T-cell (primary cell): ENCODE data around the gene ETNK2. TPM values are rescaled to one million over a fixed set of nuclear protein-coding genes. Genes with fewer than 3 reads are reported as not detected.

Source experiments
- ATAC-seq, 4 experiments: fragments of 200-7000 bp in 3 of 4; fragments of 150-1000 bp in 1 of 4; cut with Tn5 transposase; replicated peaks in 1 of 4; 1 replicate in 3 of 4; 2 replicates in 1 of 4; pipeline ENCODE4 v1.10.0; 2021; ENCODE audit warnings: moderate library complexity in 3 of 4, mild to moderate bottlenecking in 2 of 4, moderate number of reproducible peaks in 1 of 4
- CTCF ChIA-PET, 2 donors: fragments of 300-600 bp; sonication (Branson Sonifier 250); formaldehyde crosslinking; loops; one replicate each; lab custom pipeline; 2022; ENCODE audit warnings: antibody characterized with exemption in 2 of 2; lab: Charles Lee
- POLR2A ChIA-PET, 2 donors: fragments of 300-600 bp; sonication (Branson Sonifier 250); formaldehyde crosslinking; loops; one replicate each; lab custom pipeline; 2022; ENCODE audit warnings: antibody characterized with exemption in 2 of 2; lab: Charles Lee
- DNase-seq, 35 experiments: peaks; one replicate each; pipeline versions ENCODE4 v3.0.0 to v3.0.0-alpha.2; 2013 to 2023
- H3K27ac ChIP-seq: one replicate; pipeline ENCODE4 v1.5.1; 2013; ENCODE audit warnings: low read length
- H3K27me3 ChIP-seq, 2 experiments: replicated peaks in 1 of 2; 1 replicate in 1 of 2; 2 replicates in 1 of 2; pipeline versions ENCODE4 v1.6.1 to v1.7.0; 2013; ENCODE audit warnings: low read length in 1 of 2, mixed read lengths in 1 of 2; ENCODE audit not compliant: control insufficient read depth in 2 of 2, insufficient read depth in 2 of 2; ENCODE audit errors: extremely low read depth in 1 of 2
- H3K36me3 ChIP-seq, 2 donors: 1 replicate in 1 of 2; 2 replicates in 1 of 2; pipeline versions ENCODE4 v1.6.1 to v1.7.0; 2013; ENCODE audit warnings: low read length in 1 of 2; ENCODE audit not compliant: control insufficient read depth in 2 of 2, insufficient read depth in 1 of 2; ENCODE audit errors: extremely low read depth in 1 of 2
- H3K4me1 ChIP-seq, 2 experiments: 1 replicate in 1 of 2; 2 replicates in 1 of 2; pipeline versions ENCODE4 v1.6.1 to v1.7.0; 2013; ENCODE audit warnings: low read length in 2 of 2, mixed read lengths in 1 of 2; ENCODE audit not compliant: insufficient read depth in 2 of 2, control insufficient read depth in 1 of 2; ENCODE audit errors: extremely low read depth in 1 of 2
- H3K4me3 ChIP-seq, 2 donors: 1 replicate in 1 of 2; 2 replicates in 1 of 2; pipeline versions ENCODE4 v1.5.1 to v1.7.0; 2013; ENCODE audit warnings: mild to moderate bottlenecking in 2 of 2, low read length in 1 of 2, moderate library complexity in 1 of 2; ENCODE audit not compliant: control insufficient read depth in 1 of 2; ENCODE audit errors: extremely low read depth in 1 of 2
- H3K9me3 ChIP-seq: 2 replicates; pipeline ENCODE4 v1.7.0; 2013
- H3K27ac Mint-ChIP-seq, 2 donors: one replicate each; pipeline ENCODE4 v1.8.0; 2020 to 2021; ENCODE audit warnings: mild to moderate bottlenecking in 2 of 2, mixed read lengths in 2 of 2
- H3K27me3 Mint-ChIP-seq, 2 donors: one replicate each; pipeline ENCODE4 v1.8.0; 2021 to 2022; ENCODE audit warnings: mixed read lengths in 2 of 2
- H3K36me3 Mint-ChIP-seq: one replicate; pipeline ENCODE4 v1.8.0; 2021; ENCODE audit warnings: mixed read lengths
- H3K4me1 Mint-ChIP-seq, 3 donors: one replicate each; pipeline ENCODE4 v1.8.0; 2020 to 2022; ENCODE audit warnings: mixed read lengths in 3 of 3, mild to moderate bottlenecking in 1 of 3
- H3K4me3 Mint-ChIP-seq, 3 donors: one replicate each; pipeline ENCODE4 v1.8.0; 2020 to 2022; ENCODE audit warnings: mild to moderate bottlenecking in 3 of 3, mixed read lengths in 3 of 3, moderate library complexity in 3 of 3
- H3K9me3 Mint-ChIP-seq, 3 donors: one replicate each; pipeline ENCODE4 v1.8.0; 2020 to 2022; ENCODE audit warnings: mixed read lengths in 3 of 3
- WGBS: methylation state at CpG from one replicate; pipeline ENCODE4 v1.1.5; 2013; ENCODE audit warnings: missing lambda C conversion rate; ENCODE audit not compliant: insufficient coverage; 5-methylcytosine and 5-hydroxymethylcytosine counted together
- total RNA-seq, 35 experiments: library from RNA in 6 of 35; stranded (reverse) in 6 of 35; fragments of 120-200 nt in 1 of 35; gene quantifications; one replicate each; pipeline versions ENCODE4 v1.2.1 to v1.2.4 and lab custom pipeline; 2013 to 2026

ETNK2 gene, protein sequence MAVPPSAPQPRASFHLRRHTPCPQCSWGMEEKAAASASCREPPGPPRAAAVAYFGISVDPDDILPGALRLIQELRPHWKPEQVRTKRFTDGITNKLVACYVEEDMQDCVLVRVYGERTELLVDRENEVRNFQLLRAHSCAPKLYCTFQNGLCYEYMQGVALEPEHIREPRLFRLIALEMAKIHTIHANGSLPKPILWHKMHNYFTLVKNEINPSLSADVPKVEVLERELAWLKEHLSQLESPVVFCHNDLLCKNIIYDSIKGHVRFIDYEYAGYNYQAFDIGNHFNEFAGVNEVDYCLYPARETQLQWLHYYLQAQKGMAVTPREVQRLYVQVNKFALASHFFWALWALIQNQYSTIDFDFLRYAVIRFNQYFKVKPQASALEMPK
- total RNA-seq (10 to 100 TPM in 1 of 5 donors, 1 to 10 TPM in 4; 3.4 to 11.1 (median 4.2) TPM), total RNA-seq (lab: John Stamatoyannopoulos, UW) (1.7 to 10.8 (median 5.2) reads per million in 29 experiments)
- 1.5 TPM for total RNA-seq (2013)

DNA sequence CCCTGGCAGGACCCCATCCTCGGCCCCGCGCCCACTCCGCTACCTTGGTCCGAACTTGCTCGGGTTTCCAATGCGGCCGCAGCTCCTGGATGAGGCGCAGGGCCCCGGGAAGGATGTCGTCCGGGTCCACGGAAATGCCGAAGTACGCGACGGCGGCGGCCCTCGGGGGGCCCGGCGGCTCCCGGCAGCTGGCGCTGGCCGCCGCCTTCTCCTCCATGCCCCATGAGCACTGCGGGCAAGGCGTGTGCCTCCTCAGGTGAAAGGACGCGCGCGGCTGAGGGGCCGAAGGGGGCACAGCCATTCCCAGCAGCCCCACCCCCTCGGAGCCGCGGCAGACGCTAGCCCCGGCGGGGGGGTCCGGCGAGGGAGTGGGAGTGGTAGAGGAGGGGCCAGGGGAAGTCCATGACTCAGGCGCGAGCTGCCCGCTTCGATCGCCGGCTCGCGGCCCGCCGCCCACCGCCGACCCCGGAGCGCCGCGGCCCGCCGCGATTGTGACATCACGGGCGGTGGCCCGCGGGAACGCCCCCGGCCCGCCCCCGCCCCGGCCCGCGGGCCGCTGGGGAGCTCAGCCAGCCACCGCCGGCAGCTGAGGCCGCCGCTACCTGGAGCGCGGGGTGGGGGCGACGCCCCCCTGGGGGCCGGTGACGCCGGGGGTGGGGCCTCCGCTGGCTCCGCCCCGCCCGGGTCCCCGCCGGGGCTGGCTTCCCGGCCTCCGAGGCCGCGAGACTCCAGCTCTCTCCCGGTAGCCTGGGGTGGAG is at the start of gene ETNK2:
Gene ETNK2, minus strand, starts transcription at position 493 of the 758 bp plus-strand sequence. Its CDS starts 192 bp downstream, at position 301.
- Mint-ChIP-seq H3K27me3 (peaks cover 0 to 11% of the 10 kb centered on the region in 2 donors), H3K4me3 (peak within 1 kb of the TSS; percentile 75 to 78 (median 77)), H3K9me3 (no peaks in the 10 kb centered on the region), H3K4me1 (peaks cover 0 to 14% (median 8%) of the 10 kb centered on the region in 3 donors), H3K36me3 (no peaks in the 10 kb centered on the region), H3K27ac (no peak within 1 kb of the TSS)
- peak; percentile 78 to 89 (median 80) for ATAC-seq
- Histone ChIP-seq H3K27ac (no peak within 1 kb of the TSS), H3K36me3 (no peaks in the 10 kb centered on the region), H3K9me3 (no peaks in the 10 kb centered on the region), H3K4me3 (peak within 1 kb of the TSS; percentile 59 to 66), H3K27me3 (peaks cover 0 to 44% of the 10 kb centered on the region in 2 experiments), H3K4me1 (peaks cover 0 to 16% of the 10 kb centered on the region in 2 experiments)
- ChIA-PET CTCF (interaction anchor here (0.6 to 1.2 kb wide), 2 partner anchors 303 to 655 kb away, joined by 3 read pairs; no protein-coding TSS in a partner anchor), POLR2A (interaction anchor here (0.6 kb wide), 4 partner anchors 38 to 417 kb away, joined by 3 to 4 read pairs (median 3); no protein-coding TSS in a partner anchor)
- under 1% methylated on average over 75 of the region's 94 CpGs for WGBS
- peak in 34 of 35 experiments; percentile 15 to 74 (median 46) for DNase-seq

DNA sequence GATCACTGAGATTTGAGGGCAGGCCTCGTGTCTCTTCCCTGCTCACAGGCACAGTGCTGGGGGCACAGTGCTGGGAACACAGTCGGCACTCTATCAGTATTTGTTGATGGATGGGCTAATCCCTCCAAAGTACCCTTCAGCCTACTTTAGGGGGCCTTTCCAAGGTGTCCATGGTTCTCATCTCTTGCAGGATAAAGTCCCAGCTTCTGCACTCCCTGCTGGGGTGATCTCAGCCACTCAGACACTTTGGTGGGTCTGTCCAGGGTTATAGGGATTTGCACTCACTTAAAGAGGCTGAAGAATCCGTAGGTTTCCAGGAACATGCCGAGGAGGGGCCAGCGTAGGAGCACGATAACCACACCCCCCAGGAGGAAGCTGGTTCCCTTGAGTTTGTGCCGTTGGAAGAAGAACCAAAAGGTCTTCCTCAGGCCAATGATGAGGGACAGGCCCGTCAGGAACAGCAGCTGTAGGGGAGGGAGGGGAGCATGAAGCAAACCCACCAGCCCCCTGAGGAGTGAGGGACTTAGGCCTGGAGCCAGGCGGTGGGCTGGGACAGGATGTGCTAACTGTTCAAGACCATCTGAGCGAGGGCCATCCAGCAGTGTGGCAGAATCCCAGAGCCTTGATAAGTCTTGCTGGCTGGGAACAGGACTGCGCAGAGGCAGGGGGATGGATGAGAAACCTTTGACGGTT is 49.6 kb upstream of the ETNK2 start:
- Mint-ChIP-seq H3K27me3 (peaks cover 30 to 51% of the 10 kb centered on the region in 2 donors), H3K9me3 (no peaks in the 10 kb centered on the region), H3K27ac (no peak overlapping the region), H3K4me1 (peaks cover 2 to 13% (median 9%) of the 10 kb centered on the region in 3 donors), H3K4me3 (no peak overlapping the region), H3K36me3 (no peaks in the 10 kb centered on the region)
- Histone ChIP-seq H3K4me1 (peaks cover 0 to 7% of the 10 kb centered on the region in 2 experiments), H3K27me3 (peaks cover 0 to 42% of the 10 kb centered on the region in 2 experiments), H3K9me3 (no peaks in the 10 kb centered on the region), H3K36me3 (no peaks in the 10 kb centered on the region), H3K27ac (no peak overlapping the region), H3K4me3 (no peak overlapping the region)
- ChIA-PET POLR2A (no interaction called here), CTCF (interaction anchor here in 1 of 2 donors (0.5 kb wide), 1 partner anchor 141 kb away, joined by 4 read pairs; no protein-coding TSS in a partner anchor)
- DNase-seq (no peak), ATAC-seq (no peak)
- WGBS: 86% methylated on average over 8 of the region's 12 CpGs

DNA sequence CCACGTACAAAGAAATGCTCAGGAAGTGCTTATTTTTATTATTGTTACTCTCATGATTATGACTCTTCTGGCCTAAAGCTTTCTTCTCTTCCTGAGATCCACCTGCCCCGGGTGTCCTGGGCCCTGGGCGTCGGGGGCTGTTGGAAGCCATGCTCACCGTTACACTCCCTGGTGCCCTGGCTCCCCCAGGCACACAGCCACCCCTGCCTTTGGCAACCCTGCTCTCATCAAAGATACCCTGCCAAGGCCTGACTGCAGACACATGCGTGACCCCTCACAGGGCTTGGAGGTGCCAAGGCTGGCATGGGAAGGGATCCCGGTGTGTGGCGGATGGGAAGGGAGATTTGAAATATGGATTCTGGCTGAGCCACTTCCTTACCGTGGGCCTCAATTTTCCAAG is 47.7 kb upstream of the ETNK2 start:
- Histone ChIP-seq H3K36me3 (no peaks in the 10 kb centered on the region), H3K4me1 (peaks cover 0 to 4% of the 10 kb centered on the region in 2 experiments), H3K9me3 (no peaks in the 10 kb centered on the region), H3K27me3 (peaks cover 0 to 51% of the 10 kb centered on the region in 2 experiments), H3K27ac (no peak overlapping the region), H3K4me3 (no peak overlapping the region)
- no peak for ATAC-seq
- Mint-ChIP-seq H3K27ac (no peak overlapping the region), H3K36me3 (no peaks in the 10 kb centered on the region), H3K4me3 (no peak overlapping the region), H3K9me3 (no peaks in the 10 kb centered on the region), H3K4me1 (peaks cover 1 to 7% (median 5%) of the 10 kb centered on the region in 3 donors), H3K27me3 (peaks cover 21 to 34% of the 10 kb centered on the region in 2 donors)
- CTCF ChIA-PET: no interaction called here
- POLR2A ChIA-PET: no interaction called here
- no peak for DNase-seq
- WGBS: 79% methylated on average over 8 of the region's 9 CpGs

DNA sequence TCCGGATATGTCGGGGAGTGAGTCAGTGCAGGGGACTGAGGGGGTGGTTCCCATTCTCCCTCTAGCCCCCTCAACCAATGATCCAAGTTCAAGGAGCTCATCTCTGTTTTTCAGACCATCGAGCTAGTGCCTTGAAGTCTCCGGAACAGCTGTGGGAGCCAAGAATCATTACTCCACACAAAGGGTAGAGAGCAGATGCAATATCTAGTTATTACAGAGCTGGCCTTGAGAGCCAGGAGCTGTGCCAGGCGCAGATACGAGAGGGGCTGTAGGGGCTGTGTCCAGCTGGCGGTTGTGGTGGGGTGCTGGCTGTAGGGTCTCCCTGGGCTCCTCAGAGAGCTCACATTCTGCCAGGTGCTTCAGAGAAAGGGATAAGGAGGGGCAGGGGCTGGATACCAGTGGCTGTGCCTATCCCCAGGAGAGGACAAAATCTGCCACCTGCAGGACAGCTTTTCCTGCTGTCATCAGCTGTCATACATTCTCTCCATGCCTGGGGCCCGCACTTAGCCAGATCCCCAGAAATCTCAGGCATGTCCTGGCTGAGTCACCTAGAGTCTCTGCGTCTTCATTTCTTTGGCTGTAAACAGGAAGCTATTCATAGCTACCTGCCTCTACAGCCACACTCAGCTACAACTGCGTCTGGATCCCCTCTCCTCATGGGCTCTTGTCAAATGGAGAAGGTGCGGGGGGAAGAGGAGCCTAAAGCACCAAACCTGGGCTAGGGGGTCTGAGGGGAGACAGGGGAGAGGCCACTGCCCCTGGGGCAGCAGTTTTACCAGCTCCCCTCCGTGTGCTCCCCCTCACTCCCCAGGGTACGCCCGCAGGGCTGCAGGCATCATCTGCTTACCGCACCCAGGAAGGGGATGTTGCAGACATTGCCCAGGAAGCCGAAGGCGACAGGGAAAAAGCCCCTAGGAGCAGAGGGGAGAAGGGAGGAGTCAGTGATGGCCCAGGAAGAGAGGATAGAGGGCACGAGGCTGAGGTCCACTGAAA is 46.8 kb upstream of the ETNK2 start:
- Mint-ChIP-seq H3K27me3 (peaks cover 13 to 29% of the 10 kb centered on the region in 2 donors), H3K36me3 (no peaks in the 10 kb centered on the region), H3K4me1 (peaks cover 5 to 11% (median 10%) of the 10 kb centered on the region in 3 donors), H3K27ac (peak overlapping the region in 1 of 2 donors; percentile 31), H3K9me3 (no peaks in the 10 kb centered on the region), H3K4me3 (no peak overlapping the region)
- POLR2A ChIA-PET: no interaction called here
- WGBS: 79% methylated on average over 7 of the region's 18 CpGs
- H3K9me3 ChIP-seq: no peaks in the 10 kb centered on the region
- H3K36me3 ChIP-seq: no peaks in the 10 kb centered on the region
- H3K4me3 ChIP-seq: no peak overlapping the region
- H3K27ac ChIP-seq: no peak overlapping the region
- CTCF ChIA-PET: interaction anchor here in 1 of 2 donors (1.3 to 1.7 kb wide), 2 partner anchors 8 to 10 kb away, joined by 4 to 6 read pairs; no protein-coding TSS in a partner anchor
- no peak for DNase-seq
- H3K27me3 ChIP-seq: peaks cover 0 to 53% of the 10 kb centered on the region in 2 experiments
- H3K4me1 ChIP-seq: peaks cover 0 to 6% of the 10 kb centered on the region in 2 experiments
- ATAC-seq: peak in 3 of 4 experiments; percentile 34 to 62 (median 53)

DNA sequence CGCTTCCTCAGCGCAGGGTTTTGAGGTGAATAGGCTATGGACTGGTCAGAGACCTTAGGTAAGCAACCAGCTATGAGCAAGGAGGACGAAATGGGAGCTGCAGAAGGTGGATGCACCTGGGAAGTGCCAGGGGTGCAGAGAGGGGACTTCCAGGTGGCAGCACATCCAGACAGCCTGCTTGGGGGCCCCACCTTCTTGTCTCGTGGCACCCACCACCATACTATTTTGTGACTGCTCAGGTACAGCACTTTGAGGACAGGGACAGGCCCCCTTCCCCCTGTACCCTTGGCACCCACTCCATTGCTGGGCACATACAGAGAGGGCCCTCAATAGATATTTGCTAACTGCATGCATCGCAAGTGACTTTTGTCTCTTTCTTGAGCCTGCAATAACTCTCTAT is 45.2 kb upstream of the ETNK2 start:
- WGBS: 46% methylated on average over 3 of the region's 5 CpGs
- no peak for ATAC-seq
- DNase-seq: no peak
- Mint-ChIP-seq H3K9me3 (no peaks in the 10 kb centered on the region), H3K4me3 (no peak overlapping the region), H3K4me1 (peaks cover 5 to 11% (median 10%) of the 10 kb centered on the region in 3 donors), H3K27me3 (peaks cover under 1 to 28% of the 10 kb centered on the region in 2 donors), H3K27ac (no peak overlapping the region), H3K36me3 (no peaks in the 10 kb centered on the region)
- ChIA-PET POLR2A (no interaction called here), CTCF (interaction anchor here in 1 of 2 donors (0.7 kb wide), 1 partner anchor 706 kb away, joined by 3 read pairs; no protein-coding TSS in a partner anchor)
- peaks cover 0 to 48% of the 10 kb centered on the region in 2 experiments for H3K27me3 ChIP-seq
- no peaks in the 10 kb centered on the region for H3K9me3 ChIP-seq
- H3K27ac ChIP-seq: no peak overlapping the region
- H3K36me3 ChIP-seq: no peaks in the 10 kb centered on the region
- peaks cover 0 to 6% of the 10 kb centered on the region in 2 experiments for H3K4me1 ChIP-seq
- no peak overlapping the region for H3K4me3 ChIP-seq
